GM21381 (cell line): Measurements from ENCODE around the gene SFMBT2.
"Not testable (repeated sequence)": the region's sequence is repeated elsewhere in the genome, so short reads cannot be mapped to it uniquely, and the experiment has no call there.

Experiments
- ATAC-seq: cut with Tn5 transposase; IDR thresholded peaks from one replicate; pipeline ENCODE4 v1.9.1; 2021; ENCODE audit warnings: mild to moderate bottlenecking, moderate library complexity; ENCODE audit not compliant: unreplicated experiment

SFMBT2 gene

DNA sequence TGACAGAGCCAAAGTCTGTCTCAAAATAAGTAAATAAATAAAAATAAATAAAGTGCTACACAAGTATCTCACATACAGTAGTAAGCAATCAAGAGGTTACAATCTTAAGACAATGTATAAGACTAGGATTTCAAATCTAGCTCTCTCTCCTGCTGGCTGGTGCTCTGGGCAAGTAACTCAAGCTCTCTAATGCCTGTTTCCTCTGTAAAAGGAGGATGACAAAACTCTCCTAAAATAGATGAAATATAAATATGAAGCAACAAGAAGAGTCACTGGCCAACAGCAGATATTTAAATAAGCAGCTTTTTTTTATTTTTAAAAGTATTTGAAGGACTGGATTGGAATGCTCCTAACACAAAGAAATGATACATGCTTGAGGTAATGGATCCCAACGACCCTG is 7.2 kb downstream of the SFMBT2 start:
- no peak for ATAC-seq

DNA sequence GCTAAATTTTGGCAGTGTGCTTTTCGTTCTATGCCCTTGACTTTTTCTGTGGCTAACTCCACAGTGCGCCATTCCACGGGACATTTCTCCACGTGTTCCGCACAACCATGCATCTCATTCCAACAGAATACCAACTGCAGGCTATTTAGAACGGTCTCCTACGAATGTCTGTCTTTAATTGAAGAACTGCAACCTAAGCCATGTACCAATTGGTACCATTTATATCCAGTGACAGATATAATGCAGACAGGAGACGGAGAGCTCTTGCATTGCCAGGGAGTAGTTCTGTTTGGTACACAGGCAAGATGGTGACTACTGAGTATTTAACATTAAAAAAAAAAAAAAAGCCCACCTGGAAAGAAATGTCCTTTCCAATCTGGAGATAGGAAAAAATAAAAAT is 9.1 kb downstream of the SFMBT2 start:
- no peak for ATAC-seq

DNA sequence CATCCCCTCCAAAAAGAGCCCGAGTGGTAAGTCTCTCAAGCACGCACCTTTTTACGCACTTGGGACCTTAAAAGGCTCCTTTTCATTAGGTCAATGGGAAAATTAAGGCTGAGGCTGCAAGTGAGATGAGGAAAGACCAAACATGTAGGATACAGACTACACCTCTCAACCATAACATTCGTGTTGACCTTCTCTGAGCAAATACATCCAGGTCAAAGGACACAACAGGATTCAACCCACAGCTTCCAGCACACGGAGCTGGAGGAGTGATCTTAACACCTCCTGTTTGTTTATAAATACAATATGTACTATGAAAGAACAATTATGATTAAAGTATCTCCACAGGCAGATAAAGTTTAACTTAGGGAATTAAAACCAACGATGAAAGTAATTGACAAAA is 9.7 kb downstream of the SFMBT2 start:
- no peak for ATAC-seq

DNA sequence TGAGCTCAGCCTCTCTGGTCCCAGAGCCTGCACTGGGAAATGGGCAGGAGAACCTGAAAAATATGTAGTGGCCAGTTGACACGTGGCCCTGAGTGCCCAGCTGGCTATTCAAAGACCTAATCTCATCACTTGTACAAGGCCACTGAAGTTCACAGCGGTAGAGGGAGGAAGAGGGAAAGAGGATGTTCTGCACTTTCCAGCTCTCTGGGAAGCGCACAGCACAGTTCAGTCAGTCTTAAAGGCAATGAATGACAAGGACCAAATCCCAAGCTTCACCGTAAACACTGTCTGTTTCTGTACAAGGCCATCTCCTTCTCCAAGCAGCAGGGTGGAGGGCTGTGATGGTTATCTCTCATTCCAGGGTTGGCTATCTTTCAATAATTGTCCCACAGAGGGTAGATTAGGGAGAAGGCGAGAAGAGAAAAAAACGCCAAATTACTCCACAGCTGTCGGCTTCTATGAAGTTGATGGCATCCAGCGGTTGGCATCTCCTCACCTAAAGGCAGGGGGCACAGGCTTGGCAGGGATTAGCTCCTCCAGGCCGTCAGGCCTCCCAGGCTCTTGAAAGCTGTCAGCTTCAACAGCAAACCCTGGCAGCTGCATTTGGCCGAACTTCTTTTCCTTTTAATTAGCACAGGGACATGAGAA is 10.6 kb downstream of the SFMBT2 start:
- ATAC-seq: no peak

DNA sequence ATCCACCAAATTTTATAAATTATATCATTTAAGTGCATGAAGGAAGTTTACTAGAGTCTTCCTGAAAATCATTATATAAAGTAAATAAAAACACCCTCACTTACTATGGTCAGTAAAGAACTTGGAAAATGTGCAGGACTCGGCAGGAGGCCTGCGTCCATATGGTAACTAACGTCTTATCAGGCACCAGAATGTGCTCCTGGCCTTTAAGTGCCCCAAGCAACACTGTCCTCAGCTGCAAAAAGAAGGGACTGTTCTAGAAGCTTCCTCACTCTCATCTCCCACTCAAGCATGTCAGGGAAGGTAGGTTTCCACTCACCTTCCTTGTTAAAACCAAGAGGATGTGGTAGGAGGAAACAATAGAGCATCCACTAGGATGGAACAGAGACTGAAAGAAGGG is 11.3 kb downstream of the SFMBT2 start:
- ATAC-seq: no peak

DNA sequence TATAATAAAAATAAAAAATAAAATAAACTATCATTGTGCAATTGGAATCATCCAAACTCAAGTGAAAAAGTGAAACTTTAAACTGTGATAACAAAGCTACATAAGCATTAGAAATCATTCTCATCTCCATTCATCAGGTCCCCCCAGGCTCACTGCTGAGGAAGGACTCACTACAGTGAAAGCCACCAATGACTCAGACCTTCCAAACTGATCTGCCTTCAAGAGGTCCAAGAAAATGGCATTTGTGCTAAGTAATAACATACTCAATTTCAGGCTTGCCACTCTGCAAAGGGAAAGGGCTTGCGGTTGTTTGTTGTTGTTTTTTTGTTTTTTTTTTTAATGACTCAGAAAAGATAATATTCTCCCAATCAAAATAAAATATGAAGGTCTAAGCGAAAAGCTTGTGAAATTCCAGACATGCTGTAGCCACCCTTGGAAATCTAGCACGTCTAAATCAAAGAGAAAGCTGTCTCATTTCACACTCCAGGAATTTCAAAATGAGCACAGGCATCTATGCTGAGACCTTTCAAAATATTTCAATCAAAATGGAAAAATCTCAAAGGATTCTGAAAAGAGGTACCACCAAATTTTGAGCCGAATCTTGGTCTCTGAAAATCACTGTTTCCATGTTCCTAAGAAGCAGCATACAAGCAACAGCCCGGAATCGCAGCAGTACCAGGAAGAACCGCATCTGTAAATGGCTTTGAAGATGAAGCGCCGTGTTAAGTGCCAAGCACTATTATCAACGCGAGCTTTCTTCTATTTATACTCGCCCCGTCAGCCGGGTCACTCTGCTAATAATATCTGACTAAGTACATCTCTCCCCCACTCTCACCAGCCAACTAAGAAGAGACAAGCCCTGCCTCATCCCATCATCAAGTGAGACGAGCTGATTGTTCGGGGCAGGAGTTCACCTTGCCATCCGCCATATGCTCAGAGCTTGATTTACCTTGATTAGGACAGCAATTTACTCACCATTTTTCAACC is 13.5 kb downstream of the SFMBT2 start:
- no peak for ATAC-seq

DNA sequence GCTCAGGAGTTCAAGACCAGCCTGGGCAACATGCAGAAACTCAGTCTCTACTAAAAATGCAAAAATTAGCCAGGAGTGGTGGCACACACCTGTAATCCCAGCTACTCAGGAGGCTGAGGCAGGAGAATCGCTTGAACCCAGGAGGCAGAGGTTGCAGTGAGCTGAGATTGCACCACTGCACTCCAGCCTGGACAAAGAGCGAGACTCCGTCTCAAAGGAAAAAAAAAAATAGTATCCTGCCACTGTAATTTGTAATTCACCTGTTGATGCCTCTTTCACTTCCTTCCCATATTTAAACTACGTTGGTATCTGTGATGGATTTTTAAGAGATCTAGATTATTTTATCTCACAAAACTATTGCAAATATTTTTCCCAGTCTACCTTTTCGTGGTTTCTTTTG is 18.5 kb downstream of the SFMBT2 start:
- not testable (repeated sequence) for ATAC-seq

DNA sequence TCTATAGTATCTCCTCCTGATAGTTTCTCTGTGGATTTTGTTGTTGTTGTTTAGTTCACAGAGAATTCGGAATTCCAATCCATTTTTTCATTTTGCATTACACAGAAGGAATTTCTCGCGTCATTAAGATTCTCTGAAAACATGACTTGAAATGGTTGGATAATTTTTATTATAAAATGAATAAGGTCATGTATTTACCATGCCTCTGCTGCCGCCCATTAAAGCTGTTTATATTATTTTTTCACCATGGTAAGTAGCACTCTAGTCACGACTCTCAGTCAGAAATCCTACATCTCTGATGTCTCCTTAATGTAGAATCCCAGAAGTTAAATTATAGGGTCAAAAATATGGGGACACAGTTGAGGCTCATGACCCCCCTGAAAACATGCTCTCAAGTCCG is 19.1 kb downstream of the SFMBT2 start:
- ATAC-seq: no peak

DNA sequence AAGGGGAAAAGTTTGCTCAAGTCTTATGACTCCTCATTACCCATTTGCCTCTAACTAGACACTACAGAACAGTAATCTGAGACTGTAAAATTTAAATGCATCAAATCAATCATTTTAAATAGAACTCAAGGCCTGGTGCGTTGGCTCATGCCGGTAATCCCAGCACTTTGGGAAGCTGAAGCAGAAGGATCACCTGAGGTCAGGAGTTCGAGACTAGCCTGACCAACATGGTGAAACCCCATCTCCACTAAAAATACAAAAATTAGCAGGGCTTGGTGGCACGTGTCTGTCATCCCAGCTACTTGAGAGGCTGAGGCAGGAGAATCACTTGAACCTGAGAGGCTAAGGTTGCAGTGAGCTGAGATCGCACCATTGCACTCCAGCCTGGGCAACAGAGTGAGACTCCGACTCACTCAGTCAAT is 20.1 kb downstream of the SFMBT2 start:
- not testable (repeated sequence) for ATAC-seq

DNA sequence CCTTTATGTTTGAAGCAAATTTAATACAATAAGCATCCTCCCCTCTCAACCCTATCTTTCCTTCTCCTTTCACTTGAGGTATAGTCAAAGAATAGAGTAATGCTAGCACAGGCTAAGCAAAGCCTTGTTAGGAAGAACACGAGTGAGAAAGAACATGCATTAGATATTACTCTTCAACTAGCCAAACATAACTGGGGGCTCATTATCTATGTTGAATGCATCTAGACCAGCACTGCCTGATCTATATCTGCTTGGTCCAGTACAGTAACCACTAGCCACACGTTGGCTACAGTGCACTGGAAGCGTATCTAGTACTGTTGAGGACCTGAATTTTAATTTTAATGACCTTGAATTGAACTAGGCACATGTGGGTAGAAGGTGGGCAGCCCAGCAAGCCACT is 21.0 kb downstream of the SFMBT2 start:
- no peak for ATAC-seq

DNA sequence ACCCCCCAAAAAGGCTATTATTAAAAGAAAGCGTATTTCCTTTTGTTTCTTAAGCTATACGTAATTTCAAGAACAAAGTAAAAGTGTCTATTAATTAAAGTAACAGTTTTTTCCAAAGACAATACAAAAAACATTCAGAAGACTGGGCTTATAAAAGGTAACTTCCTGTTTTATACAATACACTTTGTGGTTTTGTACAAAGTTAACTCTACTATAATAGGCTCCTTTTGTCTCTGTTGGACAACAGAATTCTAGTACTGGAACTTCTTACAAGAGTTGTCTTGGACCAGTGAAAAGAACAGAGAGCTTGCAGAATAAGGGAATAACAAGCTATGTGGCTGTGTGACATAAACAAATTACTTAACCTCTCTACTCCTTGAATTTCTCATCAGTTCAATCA is 21.5 kb downstream of the SFMBT2 start:
- ATAC-seq: no peak

DNA sequence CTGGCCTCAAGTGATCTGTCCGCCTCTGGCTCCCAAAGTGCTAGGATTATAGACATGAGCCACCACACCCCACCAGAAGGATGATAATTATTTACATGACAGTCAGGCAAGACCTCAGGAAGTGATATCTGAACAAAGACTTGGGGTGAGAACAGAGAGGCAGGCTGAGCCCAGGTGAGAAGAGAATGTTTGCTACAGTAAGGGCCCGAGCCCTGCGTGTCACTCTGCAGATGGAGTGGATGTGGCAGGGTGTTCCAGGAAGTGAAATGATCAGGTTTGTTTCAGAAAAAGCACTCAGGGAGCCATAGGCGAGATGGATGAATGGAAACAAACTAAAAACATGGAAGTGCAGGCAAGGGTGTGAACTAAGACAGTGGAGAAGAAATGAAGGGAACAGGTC is 22.2 kb downstream of the SFMBT2 start:
- no peak for ATAC-seq

DNA sequence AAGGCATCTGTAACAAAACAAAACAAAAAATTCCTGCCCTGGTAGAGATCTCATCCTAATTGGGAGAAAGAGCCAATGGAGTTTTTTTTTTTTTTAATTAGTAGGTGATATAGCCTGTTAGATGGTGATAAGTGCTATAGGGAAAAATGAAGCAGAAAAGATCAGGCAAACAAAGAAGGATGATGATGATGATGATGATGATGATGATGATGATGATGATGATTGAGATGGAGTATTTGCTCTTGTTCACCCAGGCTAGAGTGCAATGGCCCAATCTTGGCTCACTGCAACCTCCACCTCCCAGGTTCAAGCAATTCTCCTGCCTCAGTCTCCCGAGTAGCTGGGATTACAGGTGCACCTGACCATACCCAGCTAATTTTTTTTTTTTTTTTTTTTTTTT is 22.7 kb downstream of the SFMBT2 start:
- ATAC-seq: not testable (repeated sequence)

DNA sequence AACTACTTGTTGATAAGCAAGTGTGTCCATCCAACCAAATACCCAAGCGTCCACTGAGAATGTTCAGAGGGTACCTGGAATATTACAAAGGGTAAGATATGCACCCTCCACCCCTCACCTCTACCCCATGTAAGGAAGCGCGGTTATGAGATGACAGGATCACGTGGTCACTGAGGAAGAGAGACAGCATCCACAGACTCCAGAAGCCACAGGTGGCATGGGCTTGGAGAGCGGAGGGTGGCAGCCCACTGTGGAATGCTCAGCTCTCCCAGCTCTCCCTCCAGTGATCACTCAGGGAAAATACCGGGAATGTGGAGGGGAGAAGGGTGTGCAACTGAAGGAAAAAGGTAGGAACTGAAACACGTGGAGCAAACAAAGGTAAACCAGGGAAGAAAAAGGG is 25.7 kb downstream of the SFMBT2 start:
- no peak for ATAC-seq

DNA sequence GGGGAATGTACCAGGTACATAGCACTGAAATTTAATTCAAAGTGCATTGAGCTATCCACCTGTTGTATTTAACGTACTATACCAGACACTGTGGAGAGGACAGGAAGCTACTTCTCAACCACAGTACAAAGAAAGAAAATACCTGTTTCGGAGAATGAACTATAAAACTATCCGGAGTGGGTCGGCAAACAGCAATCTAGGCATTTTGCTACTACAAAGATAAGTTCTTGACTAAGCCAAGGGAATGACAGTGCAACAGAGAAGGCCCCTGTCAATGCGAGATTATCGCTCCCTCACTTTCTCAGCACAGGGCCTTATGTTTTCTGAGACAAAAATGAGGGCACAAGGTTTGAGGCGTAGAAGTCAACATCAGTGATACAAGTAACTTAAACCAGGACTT is 27.4 kb downstream of the SFMBT2 start:
- ATAC-seq: no peak

DNA sequence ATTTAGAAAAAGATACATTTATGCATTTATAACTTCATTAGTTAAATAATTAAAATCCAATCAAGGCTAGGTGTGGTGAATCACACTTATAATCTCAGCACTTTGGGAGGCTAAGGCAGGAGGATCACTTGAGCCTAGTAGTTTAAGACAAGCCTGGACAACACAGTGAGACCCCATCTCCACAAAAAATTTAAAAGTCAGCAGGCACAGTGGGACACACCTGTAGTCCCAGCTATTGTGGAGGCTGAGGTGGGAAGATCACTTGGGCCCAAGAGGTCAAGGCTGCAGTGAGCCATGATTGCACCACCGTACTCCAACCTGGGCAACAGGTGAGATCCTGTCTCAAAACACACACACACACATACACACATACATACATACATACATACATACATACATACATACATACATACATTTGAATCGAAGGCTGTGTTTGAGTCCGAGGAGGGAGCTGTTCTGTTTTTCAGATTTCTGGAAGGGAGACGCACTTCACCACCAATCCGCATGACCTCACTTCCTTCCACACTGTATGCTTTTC is 30.1 kb downstream of the SFMBT2 start:
- no peak for ATAC-seq

DNA sequence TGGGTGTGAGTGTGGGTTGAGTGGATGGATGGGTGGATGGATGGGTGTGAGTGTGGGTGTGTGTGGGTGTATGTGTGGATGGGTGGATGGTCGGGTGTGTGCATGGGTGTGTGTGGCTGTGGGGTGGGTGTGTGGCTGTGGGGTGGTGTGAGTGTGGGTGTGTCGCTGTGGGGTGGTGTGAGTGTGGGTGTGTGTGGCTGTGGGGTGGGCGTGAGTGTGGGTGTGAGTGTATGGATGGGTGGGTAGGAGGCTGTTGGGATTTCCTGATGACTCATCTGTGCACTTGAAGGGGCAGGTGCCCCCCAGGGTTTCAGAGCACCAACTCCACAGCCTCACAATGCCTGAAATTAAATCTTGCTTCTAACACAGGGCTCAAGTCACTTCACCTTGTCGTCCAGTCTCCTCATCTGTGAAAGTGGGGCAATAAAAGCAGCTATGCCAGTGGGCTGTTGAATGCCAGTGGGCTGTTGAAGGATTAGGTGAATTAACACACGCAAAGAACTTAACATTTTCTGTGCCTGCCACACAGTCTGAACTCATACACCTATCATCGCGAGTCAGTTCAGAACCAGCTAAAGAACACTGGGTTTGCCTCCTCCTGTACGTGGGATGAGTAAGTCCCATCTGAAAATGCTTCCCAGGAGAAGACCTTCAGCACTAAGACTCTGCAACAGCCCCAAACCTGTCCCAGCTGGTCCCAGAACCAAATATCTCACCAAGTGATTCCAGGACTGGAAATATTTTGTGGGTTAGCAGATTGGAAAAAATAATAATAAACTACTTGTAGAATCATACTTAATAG is 32.0 kb downstream of the SFMBT2 start:
- no peak for ATAC-seq

DNA sequence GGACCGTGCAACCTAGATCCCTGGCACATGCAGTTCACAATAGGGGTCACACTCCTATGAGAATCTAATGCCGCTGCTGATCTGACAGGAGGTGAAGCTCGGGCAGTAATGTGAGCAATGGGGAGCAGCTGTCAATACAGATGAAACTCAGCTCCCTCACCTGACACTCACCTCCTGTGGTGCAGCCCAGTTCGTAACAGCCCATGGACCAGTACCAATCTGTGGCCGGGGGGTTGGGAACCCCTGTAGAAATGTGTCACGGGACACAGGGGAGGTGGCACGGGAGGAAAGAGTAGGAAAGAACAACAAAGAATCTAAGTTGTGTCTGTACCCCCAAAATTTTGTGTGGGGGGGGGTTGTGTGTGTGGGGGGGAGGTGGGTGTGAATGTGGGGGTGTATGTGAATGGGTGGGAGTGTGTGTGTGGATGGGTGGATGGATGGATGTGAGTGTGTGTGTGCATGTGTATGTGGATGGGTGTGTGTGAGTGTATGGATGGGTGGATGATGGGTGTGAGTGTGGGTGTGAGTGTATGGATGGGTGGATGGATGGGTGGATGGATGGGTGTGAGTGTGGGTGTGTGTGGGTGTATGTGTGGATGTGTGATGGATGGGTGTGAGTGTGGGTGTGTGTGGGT is 33.1 kb downstream of the SFMBT2 start:
- no peak for ATAC-seq

DNA sequence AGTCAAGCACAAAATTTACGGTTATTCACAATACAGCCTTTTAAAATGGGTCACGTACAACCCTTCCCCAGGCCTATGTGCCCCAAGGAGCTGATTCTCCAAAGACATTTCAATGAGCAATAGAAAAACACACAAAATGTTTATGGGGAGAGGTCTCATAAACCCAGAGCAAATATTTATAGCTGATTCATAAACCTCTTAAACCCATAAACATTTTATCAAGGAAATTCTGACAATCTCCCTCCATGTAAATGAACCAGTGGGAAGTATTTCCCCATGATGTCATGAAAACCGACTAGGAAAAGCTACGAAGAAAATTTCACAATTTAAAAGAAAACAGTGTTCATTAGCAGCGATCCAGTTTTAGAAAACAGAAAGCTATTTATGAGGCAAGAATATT is 36.0 kb downstream of the SFMBT2 start:
- no peak for ATAC-seq

DNA sequence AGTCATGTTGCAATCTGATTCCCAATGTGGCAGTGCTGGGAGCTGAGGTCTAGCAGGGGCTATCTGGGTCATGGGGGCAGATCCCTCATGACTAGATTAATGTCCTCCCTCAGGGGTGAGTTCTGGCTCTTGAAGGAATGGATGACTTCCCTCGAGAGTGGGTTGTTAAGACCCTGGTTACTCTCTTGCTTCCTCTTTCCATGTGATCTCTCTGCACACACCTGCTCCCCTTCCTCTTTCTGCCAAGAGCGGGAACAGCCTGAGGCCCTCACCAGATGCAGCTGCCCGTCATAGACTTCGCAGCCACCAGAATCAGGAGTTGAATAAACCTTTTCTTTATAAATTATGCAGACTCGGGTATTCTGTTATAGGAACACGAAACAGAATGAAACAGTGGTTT is 37.8 kb downstream of the SFMBT2 start:
- no peak for ATAC-seq

DNA sequence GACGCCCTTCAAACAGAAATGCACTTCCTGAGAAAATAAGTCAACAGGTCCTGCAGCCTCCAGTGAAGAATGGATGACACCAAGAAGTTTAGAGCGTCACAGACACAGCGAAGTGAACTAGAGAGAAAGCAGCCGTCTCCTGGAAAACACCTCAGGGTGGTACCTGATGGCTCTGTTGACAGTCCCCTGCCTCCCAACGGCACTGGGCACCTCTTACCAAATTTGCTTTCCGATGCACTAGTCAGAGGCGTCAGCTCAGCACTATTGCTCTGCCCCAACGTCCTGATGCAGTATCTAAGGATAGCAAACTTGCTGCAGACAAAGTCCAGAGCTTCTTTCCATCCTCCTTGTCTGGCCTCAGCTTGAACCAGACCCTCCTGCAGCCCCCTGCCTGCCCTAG is 38.3 kb downstream of the SFMBT2 start:
- no peak for ATAC-seq
